ENCODE results near the gene FLT1.

DNA sequence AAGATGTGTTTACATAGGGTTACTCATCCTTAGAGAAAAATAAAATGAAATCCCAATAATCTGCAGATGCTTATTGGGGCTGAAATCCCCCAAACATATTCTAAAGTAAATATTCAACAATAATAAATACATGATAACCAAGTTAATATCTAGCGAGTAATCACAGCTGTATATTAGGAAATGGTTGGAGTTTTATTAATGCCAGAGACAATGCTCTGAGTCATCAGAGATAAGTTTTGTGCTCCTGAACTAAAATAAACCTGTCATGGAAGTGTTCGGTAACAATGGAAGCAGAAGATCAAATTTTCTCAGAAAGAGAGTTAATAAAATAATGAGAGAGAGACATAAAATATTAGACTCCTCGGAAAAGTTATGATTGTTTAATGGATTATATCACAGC, 31.4 kb downstream of the FLT1 start:
- no peak for TF ChIP-seq EZH2phosphoT487 (IDR thresholded peaks at IDR 0.05; ENCODE audit: borderline replicate concordance, low read depth, low read length)
- TF ChIP-seq, protein P1, sequence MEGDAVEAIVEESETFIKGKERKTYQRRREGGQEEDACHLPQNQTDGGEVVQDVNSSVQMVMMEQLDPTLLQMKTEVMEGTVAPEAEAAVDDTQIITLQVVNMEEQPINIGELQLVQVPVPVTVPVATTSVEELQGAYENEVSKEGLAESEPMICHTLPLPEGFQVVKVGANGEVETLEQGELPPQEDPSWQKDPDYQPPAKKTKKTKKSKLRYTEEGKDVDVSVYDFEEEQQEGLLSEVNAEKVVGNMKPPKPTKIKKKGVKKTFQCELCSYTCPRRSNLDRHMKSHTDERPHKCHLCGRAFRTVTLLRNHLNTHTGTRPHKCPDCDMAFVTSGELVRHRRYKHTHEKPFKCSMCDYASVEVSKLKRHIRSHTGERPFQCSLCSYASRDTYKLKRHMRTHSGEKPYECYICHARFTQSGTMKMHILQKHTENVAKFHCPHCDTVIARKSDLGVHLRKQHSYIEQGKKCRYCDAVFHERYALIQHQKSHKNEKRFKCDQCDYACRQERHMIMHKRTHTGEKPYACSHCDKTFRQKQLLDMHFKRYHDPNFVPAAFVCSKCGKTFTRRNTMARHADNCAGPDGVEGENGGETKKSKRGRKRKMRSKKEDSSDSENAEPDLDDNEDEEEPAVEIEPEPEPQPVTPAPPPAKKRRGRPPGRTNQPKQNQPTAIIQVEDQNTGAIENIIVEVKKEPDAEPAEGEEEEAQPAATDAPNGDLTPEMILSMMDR (conservative IDR thresholded peaks at IDR 0.05; ENCODE audit: low read length), result no peak

Data from OCI-LY7 (cell line).